ENCODE results near the gene DLGAP1. TPM values are rescaled to one million over a fixed set of nuclear protein-coding genes. Genes with fewer than 3 reads are reported as not detected.

The DLGAP1 gene
- total RNA-seq, 1 experiment from 2014 or later: 0.07 TPM

GRCh38 chr18:3665780-3666525 lies 789.2 kb downstream of the DLGAP1 start:
- DNase-seq: peak; percentile 90 to 91
- H3K4me1 ChIP-seq: peaks cover 26% of the 10 kb centered on the region
- ChIA-PET POLR2A (interaction anchor here (0.5 to 4.0 kb wide), 19 partner anchors 12 to 419 kb away, joined by 3 to 82 read pairs (median 8); partner anchors contain the start of gene MYL12A), CTCF (interaction anchor here (0.6 to 3.7 kb wide), 32 partner anchors 10 to 419 kb away, joined by 3 to 72 read pairs (median 4); no protein-coding TSS in a partner anchor)
- Mint-ChIP-seq H3K4me3 (ENCODE audit: unreplicated experiment) (peak overlapping the region; percentile 73), H3K27ac (ENCODE audit: unreplicated experiment) (peak overlapping the region; percentile 82), H3K4me1 (ENCODE audit: low read depth, unreplicated experiment) (peaks cover 33% of the 10 kb centered on the region), H3K36me3 (ENCODE audit: insufficient read depth, unreplicated experiment) (peaks cover 25% of the 10 kb centered on the region), H3K9me3 (ENCODE audit: unreplicated experiment) (no peaks in the 10 kb centered on the region), H3K27me3 (ENCODE audit: insufficient read depth, unreplicated experiment) (no peaks in the 10 kb centered on the region)
- H3K9me3 ChIP-seq: peaks cover 20% of the 10 kb centered on the region
- intact Hi-C loops (cut with micrococcal nuclease; ENCODE audit: unreplicated experiment): loop anchor here (1.0 to 5.0 kb wide), 8 partner anchors 17 to 734 kb away; partner anchors contain the start of gene MYL12A
- H3K36me3 ChIP-seq (ENCODE audit: control insufficient read depth, insufficient read depth, low read length): no peaks in the 10 kb centered on the region
- no peaks in the 10 kb centered on the region for H3K27me3 ChIP-seq (replicated peaks; ENCODE audit: control insufficient read depth, insufficient read depth, low read length)
- TF ChIP-seq, protein P1, sequence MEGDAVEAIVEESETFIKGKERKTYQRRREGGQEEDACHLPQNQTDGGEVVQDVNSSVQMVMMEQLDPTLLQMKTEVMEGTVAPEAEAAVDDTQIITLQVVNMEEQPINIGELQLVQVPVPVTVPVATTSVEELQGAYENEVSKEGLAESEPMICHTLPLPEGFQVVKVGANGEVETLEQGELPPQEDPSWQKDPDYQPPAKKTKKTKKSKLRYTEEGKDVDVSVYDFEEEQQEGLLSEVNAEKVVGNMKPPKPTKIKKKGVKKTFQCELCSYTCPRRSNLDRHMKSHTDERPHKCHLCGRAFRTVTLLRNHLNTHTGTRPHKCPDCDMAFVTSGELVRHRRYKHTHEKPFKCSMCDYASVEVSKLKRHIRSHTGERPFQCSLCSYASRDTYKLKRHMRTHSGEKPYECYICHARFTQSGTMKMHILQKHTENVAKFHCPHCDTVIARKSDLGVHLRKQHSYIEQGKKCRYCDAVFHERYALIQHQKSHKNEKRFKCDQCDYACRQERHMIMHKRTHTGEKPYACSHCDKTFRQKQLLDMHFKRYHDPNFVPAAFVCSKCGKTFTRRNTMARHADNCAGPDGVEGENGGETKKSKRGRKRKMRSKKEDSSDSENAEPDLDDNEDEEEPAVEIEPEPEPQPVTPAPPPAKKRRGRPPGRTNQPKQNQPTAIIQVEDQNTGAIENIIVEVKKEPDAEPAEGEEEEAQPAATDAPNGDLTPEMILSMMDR (IDR thresholded peaks at IDR 0.05; ENCODE audit: insufficient read depth in 1 of 2, low read depth in 1 of 2, low read length in 1 of 2, severe bottlenecking in 1 of 2, unreplicated experiment in 1 of 2): peak; percentile 82 to 90
- BruUV-seq (replicated peaks): TSS peak; percentile 89
- peak overlapping the region; percentile 2; the same call in 1 of the 2 replicates for H3K4me3 ChIP-seq (ENCODE audit: low read depth, low read length)

GRCh38 chr18:3665204-3665603 lies 789.9 kb downstream of the DLGAP1 start:
- CTCF ChIA-PET: interaction anchor here (0.6 to 3.7 kb wide), 23 partner anchors 12 to 418 kb away, joined by 3 to 72 read pairs (median 6); no protein-coding TSS in a partner anchor
- Mint-ChIP-seq H3K4me1 (ENCODE audit: low read depth, unreplicated experiment) (peaks cover 30% of the 10 kb centered on the region), H3K27me3 (ENCODE audit: insufficient read depth, unreplicated experiment) (no peaks in the 10 kb centered on the region), H3K9me3 (ENCODE audit: unreplicated experiment) (peaks cover 1% of the 10 kb centered on the region), H3K4me3 (ENCODE audit: unreplicated experiment) (peak overlapping the region; percentile 73), H3K27ac (ENCODE audit: unreplicated experiment) (peak overlapping the region; percentile 82), H3K36me3 (ENCODE audit: insufficient read depth, unreplicated experiment) (peaks cover 25% of the 10 kb centered on the region)
- TF ChIP-seq, protein P1 (IDR thresholded peaks at IDR 0.05; ENCODE audit: insufficient read depth in 1 of 2, low read depth in 1 of 2, low read length in 1 of 2, severe bottlenecking in 1 of 2, unreplicated experiment in 1 of 2): peak in 1 of 2 experiments; percentile 1
- POLR2A ChIA-PET: interaction anchor here (0.8 to 4.0 kb wide), 20 partner anchors 12 to 418 kb away, joined by 3 to 82 read pairs (median 10); partner anchors contain the start of gene MYL12A
- BruUV-seq (replicated peaks): TSS peak; percentile 93
- Histone ChIP-seq H3K4me3 (ENCODE audit: low read depth, low read length) (no peak overlapping the region), H3K9me3 (peaks cover 20% of the 10 kb centered on the region), H3K36me3 (ENCODE audit: control insufficient read depth, insufficient read depth, low read length) (no peaks in the 10 kb centered on the region), H3K4me1 (peaks cover 26% of the 10 kb centered on the region), H3K27me3 (replicated peaks; ENCODE audit: control insufficient read depth, insufficient read depth, low read length) (no peaks in the 10 kb centered on the region)
- intact Hi-C loops (cut with micrococcal nuclease; ENCODE audit: unreplicated experiment): loop anchor here (2.0 to 5.0 kb wide), 4 partner anchors 16 to 733 kb away; no protein-coding TSS in a partner anchor
- DNase-seq: no peak

- Mint-ChIP-seq H3K9me3 (ENCODE audit: unreplicated experiment) (peaks cover 7% of the 10 kb centered on the region), H3K27me3 (ENCODE audit: insufficient read depth, unreplicated experiment) (no peaks in the 10 kb centered on the region), H3K4me3 (ENCODE audit: unreplicated experiment) (peak overlapping the region; percentile 73), H3K36me3 (ENCODE audit: insufficient read depth, unreplicated experiment) (peaks cover 30% of the 10 kb centered on the region), H3K4me1 (ENCODE audit: low read depth, unreplicated experiment) (peaks cover 35% of the 10 kb centered on the region), H3K27ac (ENCODE audit: unreplicated experiment) (peak overlapping the region; percentile 82)
- Histone ChIP-seq H3K4me1 (peaks cover 26% of the 10 kb centered on the region), H3K27me3 (replicated peaks; ENCODE audit: control insufficient read depth, insufficient read depth, low read length) (no peaks in the 10 kb centered on the region), H3K9me3 (peaks cover 20% of the 10 kb centered on the region), H3K36me3 (ENCODE audit: control insufficient read depth, insufficient read depth, low read length) (no peaks in the 10 kb centered on the region), H3K4me3 (ENCODE audit: low read depth, low read length) (no peak overlapping the region)
- intact Hi-C loops (cut with micrococcal nuclease; ENCODE audit: unreplicated experiment): loop anchor here (1.0 to 5.0 kb wide), 9 partner anchors 11 to 732 kb away; no protein-coding TSS in a partner anchor
- TF ChIP-seq, protein P1 (IDR thresholded peaks at IDR 0.05; ENCODE audit: insufficient read depth in 1 of 2, low read depth in 1 of 2, low read length in 1 of 2, severe bottlenecking in 1 of 2, unreplicated experiment in 1 of 2): peak; percentile 10 to 21
- POLR2A ChIA-PET: interaction anchor here (1.0 to 4.0 kb wide), 14 partner anchors 11 to 417 kb away, joined by 3 to 82 read pairs (median 11); partner anchors contain the start of gene MYL12A
- no TSS peak for BruUV-seq (replicated peaks)
- CTCF ChIA-PET: interaction anchor here (0.6 to 3.7 kb wide), 20 partner anchors 12 to 381 kb away, joined by 3 to 72 read pairs (median 4); no protein-coding TSS in a partner anchor
- DNase-seq: peak; percentile 76 to 79
These were observed 790.4 kb downstream of the DLGAP1 start for GRCh38 chr18:3664563-3665178.

Data from Caco-2 (cell line).